Measurements from ENCODE around the gene WSCD2.

- no peak for TF ChIP-seq POLR2A (IDR thresholded peaks at IDR 0.05)
- TF ChIP-seq, protein P1, sequence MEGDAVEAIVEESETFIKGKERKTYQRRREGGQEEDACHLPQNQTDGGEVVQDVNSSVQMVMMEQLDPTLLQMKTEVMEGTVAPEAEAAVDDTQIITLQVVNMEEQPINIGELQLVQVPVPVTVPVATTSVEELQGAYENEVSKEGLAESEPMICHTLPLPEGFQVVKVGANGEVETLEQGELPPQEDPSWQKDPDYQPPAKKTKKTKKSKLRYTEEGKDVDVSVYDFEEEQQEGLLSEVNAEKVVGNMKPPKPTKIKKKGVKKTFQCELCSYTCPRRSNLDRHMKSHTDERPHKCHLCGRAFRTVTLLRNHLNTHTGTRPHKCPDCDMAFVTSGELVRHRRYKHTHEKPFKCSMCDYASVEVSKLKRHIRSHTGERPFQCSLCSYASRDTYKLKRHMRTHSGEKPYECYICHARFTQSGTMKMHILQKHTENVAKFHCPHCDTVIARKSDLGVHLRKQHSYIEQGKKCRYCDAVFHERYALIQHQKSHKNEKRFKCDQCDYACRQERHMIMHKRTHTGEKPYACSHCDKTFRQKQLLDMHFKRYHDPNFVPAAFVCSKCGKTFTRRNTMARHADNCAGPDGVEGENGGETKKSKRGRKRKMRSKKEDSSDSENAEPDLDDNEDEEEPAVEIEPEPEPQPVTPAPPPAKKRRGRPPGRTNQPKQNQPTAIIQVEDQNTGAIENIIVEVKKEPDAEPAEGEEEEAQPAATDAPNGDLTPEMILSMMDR (IDR thresholded peaks at IDR 0.05): no peak
Observed at GRCh38 chr12:108139454-108139853, 10.4 kb downstream of the WSCD2 start.

All from body of pancreas (tissue), 4 donors.